ENCODE measurements around the gene GTF3C2.

The GTF3C2 gene

GRCh38 chr2:27281855-27282559, 74.6 kb downstream of the GTF3C2 start, which contains the start of gene TRIM54:
Gene TRIM54 (plus strand): TSS chr2:27282429. CDS start chr2:27282732, 303 bp downstream.
- ATAC-seq (ENCODE audit: low read depth) (no peak), DNase-seq (ENCODE audit: low spot score in 2 of 2) (no peak)
- peaks cover 16% of the 10 kb centered on the region for H3K27me3 Mint-ChIP-seq
- H3K9me3 Mint-ChIP-seq = no peaks in the 10 kb centered on the region
- no peak within 1 kb of the TSS for H3K27ac Mint-ChIP-seq
- H3K4me1 Mint-ChIP-seq = peaks cover 2% of the 10 kb centered on the region
- H3K4me3 Mint-ChIP-seq = no peak within 1 kb of the TSS
- no peaks in the 10 kb centered on the region for H3K36me3 Mint-ChIP-seq

DNA sequence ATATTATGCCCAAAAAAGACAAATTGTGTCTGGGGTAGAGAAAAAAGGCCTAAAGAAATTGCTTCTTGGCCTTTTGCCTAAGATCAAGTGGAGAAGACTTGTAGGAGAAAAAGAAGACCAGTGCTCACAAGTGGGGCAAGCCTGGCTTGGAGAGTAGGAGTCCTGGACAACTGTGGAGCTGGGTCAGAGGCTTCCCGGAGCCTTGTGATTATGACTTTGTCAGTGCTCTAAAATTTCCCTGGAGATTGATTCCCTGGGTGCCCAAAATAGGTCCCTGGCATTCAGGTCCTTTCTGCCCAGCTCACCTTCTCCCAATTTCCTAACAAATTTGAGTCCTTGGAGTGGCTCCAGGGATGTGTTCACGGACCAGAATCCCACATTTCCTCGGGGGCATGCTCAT, 75.1 kb downstream of the GTF3C2 start:
- H3K36me3 Mint-ChIP-seq = no peaks in the 10 kb centered on the region
- peaks cover 4% of the 10 kb centered on the region for H3K4me1 Mint-ChIP-seq
- ATAC-seq (ENCODE audit: low read depth) (no peak), DNase-seq (ENCODE audit: low spot score in 2 of 2) (no peak)
- H3K27ac Mint-ChIP-seq = no peak overlapping the region
- no peaks in the 10 kb centered on the region for H3K9me3 Mint-ChIP-seq
- peaks cover 17% of the 10 kb centered on the region for H3K27me3 Mint-ChIP-seq
- no peak overlapping the region for H3K4me3 Mint-ChIP-seq

DNA sequence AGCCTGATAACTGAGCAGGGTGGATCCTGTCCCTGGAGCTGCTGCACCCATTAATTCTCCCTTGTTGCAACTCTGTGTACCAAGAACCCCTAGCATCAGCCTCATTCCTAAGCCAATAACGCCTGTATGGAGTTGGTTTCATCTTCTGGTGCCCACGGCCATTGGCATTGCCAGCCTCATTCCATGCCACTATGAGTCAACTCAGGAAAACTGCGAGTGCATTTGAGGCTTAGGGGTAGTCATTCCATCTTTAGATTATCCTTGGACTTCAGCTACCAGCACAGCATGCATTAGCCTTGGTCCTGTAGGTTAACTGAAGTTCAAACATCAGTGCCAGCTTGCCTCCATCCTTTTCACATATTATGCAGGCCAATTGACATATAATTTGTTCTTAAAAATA, 75.7 kb downstream of the GTF3C2 start:
- H3K27ac Mint-ChIP-seq = no peak overlapping the region
- peaks cover 4% of the 10 kb centered on the region for H3K4me1 Mint-ChIP-seq
- ATAC-seq (ENCODE audit: low read depth) (no peak), DNase-seq (ENCODE audit: low spot score in 2 of 2) (no peak)
- H3K27me3 Mint-ChIP-seq = peaks cover 18% of the 10 kb centered on the region
- no peaks in the 10 kb centered on the region for H3K9me3 Mint-ChIP-seq
- no peak overlapping the region for H3K4me3 Mint-ChIP-seq
- no peaks in the 10 kb centered on the region for H3K36me3 Mint-ChIP-seq

- Mint-ChIP-seq H3K27ac (no peak overlapping the region), H3K27me3 (peaks cover 23% of the 10 kb centered on the region), H3K4me1 (peaks cover 4% of the 10 kb centered on the region), H3K36me3 (no peaks in the 10 kb centered on the region), H3K9me3 (no peaks in the 10 kb centered on the region), H3K4me3 (no peak overlapping the region)
- ATAC-seq (ENCODE audit: low read depth) = no peak
- no peak for DNase-seq (ENCODE audit: low spot score in 2 of 2)
These were observed 78.6 kb downstream of the GTF3C2 start for GRCh38 chr2:27278010-27278409.
